ENCODE measurements around the gene APOL3.
A peak's percentile ranks its signal among the peaks of the same experiment; 100 is the strongest.
"Not testable (repeated sequence)": the region's sequence is repeated elsewhere in the genome, so short reads cannot be mapped to it uniquely, and the experiment has no call there.

The APOL3 gene

GRCh38 chr22:36204632-36205015 lies 44.1 kb upstream of the APOL3 start:
- H3K4me3 Mint-ChIP-seq = no peak overlapping the region

GRCh38 chr22:36204001-36204631 lies 43.6 kb upstream of the APOL3 start:
- H3K36me3 Mint-ChIP-seq (ENCODE audit: low read depth) = no peaks in the 10 kb centered on the region
- peak overlapping the region in 2 of 3 experiments; percentile 6 to 8 for H3K27ac Mint-ChIP-seq
- peaks cover 40% of the 10 kb centered on the region for H3K4me1 Mint-ChIP-seq
- H3K4me3 Mint-ChIP-seq = no peak overlapping the region
- H3K9me3 Mint-ChIP-seq = peaks cover 5% of the 10 kb centered on the region
- peaks cover 6% of the 10 kb centered on the region for H3K27me3 Mint-ChIP-seq (ENCODE audit: low read depth)
- no peak for TF ChIP-seq CTCF (IDR thresholded peaks at IDR 0.05; ENCODE audit: unreplicated experiment in 3 of 3)

More at GRCh38 chr22:36204632-36205015, 44.1 kb upstream of the APOL3 start:
- TF ChIP-seq CTCF (IDR thresholded peaks at IDR 0.05; ENCODE audit: unreplicated experiment in 3 of 3) = no peak
- peaks cover 7% of the 10 kb centered on the region for H3K9me3 Mint-ChIP-seq
- H3K36me3 Mint-ChIP-seq (ENCODE audit: low read depth) = no peaks in the 10 kb centered on the region
- peaks cover 35% of the 10 kb centered on the region for H3K4me1 Mint-ChIP-seq
- peak overlapping the region in 2 of 3 experiments; percentile 6 to 8 for H3K27ac Mint-ChIP-seq
- H3K27me3 Mint-ChIP-seq (ENCODE audit: low read depth) = peaks cover 8% of the 10 kb centered on the region

- not testable (repeated sequence) for H3K27me3 Mint-ChIP-seq (ENCODE audit: low read depth); H3K9me3 Mint-ChIP-seq; H3K36me3 Mint-ChIP-seq (ENCODE audit: low read depth)
- Mint-ChIP-seq H3K27ac (peak overlapping the region; percentile 93 to 97 (median 93)), H3K4me3 (peak overlapping the region in 1 of 3 experiments; percentile 67), H3K4me1 (peaks cover 42% of the 10 kb centered on the region)
Observed at GRCh38 chr22:36203441-36203840, 42.9 kb upstream of the APOL3 start.

- H3K27me3 Mint-ChIP-seq (ENCODE audit: low read depth); H3K9me3 Mint-ChIP-seq; H3K36me3 Mint-ChIP-seq (ENCODE audit: low read depth): not testable (repeated sequence)
- Mint-ChIP-seq H3K27ac (peak overlapping the region; percentile 93 to 97 (median 93)), H3K4me3 (peak overlapping the region in 2 of 3 experiments; percentile 19 to 67), H3K4me1 (peaks cover 47% of the 10 kb centered on the region)
Observed at GRCh38 chr22:36202906-36203305, 42.4 kb upstream of the APOL3 start.

- TF ChIP-seq CTCF (IDR thresholded peaks at IDR 0.05; ENCODE audit: unreplicated experiment in 3 of 3) = no peak
- Mint-ChIP-seq H3K9me3 (no peaks in the 10 kb centered on the region), H3K27me3 (ENCODE audit: low read depth) (peaks cover 4% of the 10 kb centered on the region), H3K4me1 (peaks cover 58% of the 10 kb centered on the region), H3K36me3 (ENCODE audit: low read depth) (no peaks in the 10 kb centered on the region), H3K4me3 (peak within 1 kb of the TSS in 2 of 3 experiments; percentile 53 to 73), H3K27ac (peak within 1 kb of the TSS; percentile 93 to 97 (median 93))
Observed at GRCh38 chr22:36201630-36202319, 41.2 kb upstream of the APOL3 start, which contains the start of gene APOL4. TSS of gene APOL4 (minus strand) at chr22:36201809. CDS start at chr22:36201734, 75 bp downstream.

GRCh38 chr22:36201025-36201424 lies 40.5 kb upstream of the APOL3 start:
- H3K4me3 Mint-ChIP-seq = peak overlapping the region in 2 of 3 experiments; percentile 37 to 73
- not testable (repeated sequence) for H3K27me3 Mint-ChIP-seq (ENCODE audit: low read depth)

GRCh38 chr22:36199001-36199551 lies 38.5 kb upstream of the APOL3 start:
- Mint-ChIP-seq H3K36me3 (ENCODE audit: low read depth) (no peaks in the 10 kb centered on the region), H3K4me1 (peaks cover 81% of the 10 kb centered on the region), H3K9me3 (no peaks in the 10 kb centered on the region), H3K27ac (peak overlapping the region; percentile 52 to 79 (median 60)), H3K27me3 (ENCODE audit: low read depth) (no peaks in the 10 kb centered on the region), H3K4me3 (peak overlapping the region in 1 of 3 experiments; percentile 58)
- no peak for TF ChIP-seq CTCF (IDR thresholded peaks at IDR 0.05; ENCODE audit: unreplicated experiment in 3 of 3)

More at GRCh38 chr22:36201025-36201424, 40.5 kb upstream of the APOL3 start:
- Mint-ChIP-seq H3K4me1 (peaks cover 66% of the 10 kb centered on the region), H3K27ac (peak overlapping the region; percentile 79 to 93 (median 79))
- H3K36me3 Mint-ChIP-seq (ENCODE audit: low read depth); H3K9me3 Mint-ChIP-seq: not testable (repeated sequence)
